HEK293 (cell line): ENCODE measurements around the gene ING5.

Experiments used
- CTCF ChIA-PET: fragments of 350-600 bp; formaldehyde crosslinking; extraction: SDS; loops from one replicate; lab custom pipeline; 2021; ENCODE audit warnings: antibody characterized with exemption; lab: Yijun Ruan, JAX
- POLR2A ChIA-PET: fragments of 300-600 bp; formaldehyde crosslinking; extraction: SDS; loops from one replicate; lab custom pipeline; 2020; ENCODE audit warnings: antibody characterized with exemption, inconsistent platforms; lab: Yijun Ruan, JAX
- H3K27ac ChIP-seq: fragments of 200-500 bp; sonication (Bioruptor generic); 2 replicates; pipeline ENCODE4 v1.5.1; 2014; ENCODE audit warnings: low read depth, low read length, control low read depth, inconsistent platforms; ENCODE audit errors: extremely low read depth
- H3K36me3 ChIP-seq, 2 experiments: fragments of 200-500 bp in 1 of 2; sonication (Bioruptor generic) in 1 of 2; 1 replicate in 1 of 2; 2 replicates in 1 of 2; pipeline ENCODE4 v1.5.1; 2014 to 2017; ENCODE audit warnings: inconsistent platforms in 2 of 2, low read length in 2 of 2; ENCODE audit not compliant: control insufficient read depth in 2 of 2, insufficient read depth in 1 of 2
- H3K4me1 ChIP-seq: fragments of 200-500 bp; sonication (Bioruptor generic); 2 replicates; pipeline ENCODE4 v1.5.1; 2014; ENCODE audit warnings: mild to moderate bottlenecking, low read length, inconsistent platforms; ENCODE audit not compliant: control insufficient read depth, insufficient read depth
- H3K4me3 ChIP-seq: 2 replicates; pipeline ENCODE4 v1.5.1; 2011; ENCODE audit warnings: low read depth, mild to moderate bottlenecking, control low read depth, low read length, moderate library complexity
- H3K9me3 ChIP-seq: fragments of 200-500 bp; sonication (Bioruptor generic); 2 replicates; pipeline ENCODE4 v1.5.1; 2014; ENCODE audit warnings: low read depth, low read length, inconsistent platforms; ENCODE audit not compliant: control insufficient read depth, insufficient read depth
- ATF2 ChIP-seq: fragments of 450-650 bp; formaldehyde crosslinking; IDR thresholded peaks from 2 replicates; pipeline ENCODE4 v1.5.1; 2016; ENCODE audit warnings: missing biosample characterization, missing genetic modification characterization, low read depth
- BCL6B ChIP-seq: fragments of 450-650 bp; formaldehyde crosslinking; IDR thresholded peaks from 2 replicates; pipeline ENCODE4 v1.5.1; 2017; ENCODE audit warnings: missing biosample characterization, missing genetic modification characterization
- PRDM1 ChIP-seq: fragments of 450-650 bp; formaldehyde crosslinking; IDR thresholded peaks from 2 replicates; pipeline ENCODE4; 2016; ENCODE audit warnings: missing biosample characterization, missing genetic modification characterization
- PRDM4 ChIP-seq: fragments of 450-650 bp; formaldehyde crosslinking; IDR thresholded peaks from 2 replicates; pipeline ENCODE4 v1.5.1; 2017; ENCODE audit warnings: missing biosample characterization, missing genetic modification characterization
- PRDM6 ChIP-seq: fragments of 450-650 bp; formaldehyde crosslinking; IDR thresholded peaks from 2 replicates; pipeline ENCODE4 v1.5.1; 2017; ENCODE audit warnings: missing biosample characterization, missing genetic modification characterization
- REPIN1 ChIP-seq: fragments of 450-650 bp; formaldehyde crosslinking; IDR thresholded peaks from 2 replicates; pipeline ENCODE4 v1.5.1; 2017; ENCODE audit warnings: missing biosample characterization, missing genetic modification characterization, low read depth
- REST ChIP-seq: fragments of 450-650 bp; formaldehyde crosslinking; IDR thresholded peaks from 2 replicates; pipeline ENCODE4 v1.5.1; 2016; ENCODE audit warnings: missing biosample characterization, missing genetic modification characterization
- SP3 ChIP-seq: fragments of 450-650 bp; formaldehyde crosslinking; IDR thresholded peaks from 2 replicates; pipeline ENCODE4 v1.5.1; 2016; ENCODE audit warnings: missing biosample characterization, missing genetic modification characterization
- TRIM28 ChIP-seq: IDR thresholded peaks from 2 replicates; pipeline ENCODE4 v1.6.1; 2011; ENCODE audit warnings: low read length, control low read depth, borderline replicate concordance
- ZBTB48 ChIP-seq: fragments of 450-650 bp; formaldehyde crosslinking; IDR thresholded peaks from 2 replicates; pipeline ENCODE4 v1.5.1; 2016; ENCODE audit warnings: missing biosample characterization, missing genetic modification characterization
- ZEB2 ChIP-seq: fragments of 450-650 bp; formaldehyde crosslinking; IDR thresholded peaks from 2 replicates; pipeline ENCODE4 v1.5.1; 2016; ENCODE audit warnings: missing biosample characterization, missing genetic modification characterization
- ZIC2 ChIP-seq: fragments of 450-650 bp; formaldehyde crosslinking; IDR thresholded peaks from 2 replicates; pipeline ENCODE4 v1.5.1; 2016; ENCODE audit warnings: missing biosample characterization, missing genetic modification characterization
- ZNF157 ChIP-seq: fragments of 450-650 bp; formaldehyde crosslinking; IDR thresholded peaks from 2 replicates; pipeline ENCODE4 v1.5.1; 2016; ENCODE audit warnings: missing biosample characterization, missing genetic modification characterization
- ZNF174 ChIP-seq: fragments of 450-650 bp; formaldehyde crosslinking; IDR thresholded peaks from 2 replicates; pipeline ENCODE4 v1.5.0; 2017; ENCODE audit warnings: missing biosample characterization, mild to moderate bottlenecking, missing genetic modification characterization
- ZNF214 ChIP-seq: fragments of 450-650 bp; formaldehyde crosslinking; IDR thresholded peaks from 2 replicates; pipeline ENCODE4 v1.5.1; 2017; ENCODE audit warnings: missing biosample characterization, mild to moderate bottlenecking, missing genetic modification characterization, borderline replicate concordance
- ZNF624 ChIP-seq: fragments of 450-650 bp; formaldehyde crosslinking; IDR thresholded peaks from 2 replicates; pipeline ENCODE4 v1.5.1; 2017; ENCODE audit warnings: missing biosample characterization, missing genetic modification characterization
- ZNF76 ChIP-seq: fragments of 450-650 bp; formaldehyde crosslinking; IDR thresholded peaks from 2 replicates; pipeline ENCODE4; 2016; ENCODE audit warnings: low read depth, missing biosample characterization, missing genetic modification characterization, borderline replicate concordance
- ZNF837 ChIP-seq: fragments of 450-650 bp; formaldehyde crosslinking; IDR thresholded peaks from 2 replicates; pipeline ENCODE4 v1.5.1; 2016; ENCODE audit warnings: missing biosample characterization, missing genetic modification characterization
- ZSCAN30 ChIP-seq: fragments of 450-650 bp; IDR thresholded peaks from 2 replicates; pipeline ENCODE4 v1.5.1; 2018; ENCODE audit warnings: missing biosample characterization, mild to moderate bottlenecking, missing genetic modification characterization, moderate library complexity

Gene ING5

GRCh38 chr2:241689306-241689705 lies 12.5 kb upstream of the ING5 start:
- CTCF ChIA-PET, result interaction anchor here (1.4 kb wide), 1 partner anchor 30 kb away, joined by 4 read pairs; no protein-coding TSS in a partner anchor
- Histone ChIP-seq H3K9me3 (no peaks in the 10 kb centered on the region), H3K27ac (no peak overlapping the region), H3K4me3 (no peak overlapping the region), H3K36me3 (peaks cover 23 to 52% of the 10 kb centered on the region in 2 experiments), H3K4me1 (0 out of 2 replicates have a peak, but pooled peaks cover 2% of the 10 kb centered on the region)
- POLR2A ChIA-PET, result interaction anchor here (0.6 to 3.1 kb wide), 4 partner anchors 9 to 52 kb away, joined by 3 to 18 read pairs (median 4); partner anchors contain the start of genes ATG4B and THAP4
- TF ChIP-seq PRDM1 (tag by site-specific recombination), result no peak
- TF ChIP-seq ZIC2 (tag by site-specific recombination), result peak; percentile 27; the same call in 1 of the 2 replicates

- Histone ChIP-seq H3K4me3 (no peak overlapping the region), H3K4me1 (0 out of 2 replicates have a peak, but pooled peaks cover 2% of the 10 kb centered on the region), H3K27ac (no peak overlapping the region), H3K9me3 (no peaks in the 10 kb centered on the region), H3K36me3 (peaks cover 16 to 51% of the 10 kb centered on the region in 2 experiments; a peak in 2 of 3 replicates)
- POLR2A ChIA-PET, result interaction anchor here (3.1 kb wide), 1 partner anchor 10 kb away, joined by 18 read pairs; no protein-coding TSS in a partner anchor
- TF ChIP-seq ZSCAN30 (tag by site-specific recombination), result no peak
- TF ChIP-seq ZNF837, result no peak
- no peak for TF ChIP-seq SP3 (tag by site-specific recombination)
- TF ChIP-seq ZNF624 (tag by site-specific recombination), result no peak
- TF ChIP-seq ZEB2 (tag by site-specific recombination), result no peak
- TF ChIP-seq TRIM28, result no peak
- TF ChIP-seq ZNF174 (tag by site-specific recombination), result no peak
- no peak for TF ChIP-seq BCL6B (tag by site-specific recombination)
- no peak for TF ChIP-seq ZBTB48
- TF ChIP-seq REST (tag by site-specific recombination), result no peak
- no peak for TF ChIP-seq PRDM4
- no peak for TF ChIP-seq ZNF76
- no peak for TF ChIP-seq PRDM6 (tag by site-specific recombination)
- no peak for TF ChIP-seq REPIN1
- TF ChIP-seq ZNF157 (tag by site-specific recombination), result no peak
- TF ChIP-seq ZNF214 (tag by site-specific recombination), result no peak
- TF ChIP-seq ATF2 (tag by site-specific recombination), result no peak
- TF ChIP-seq, all 188 proteins: peak for 0
- CTCF ChIA-PET, result no interaction called here
Measured at GRCh38 chr2:241690202-241690717, 11.6 kb upstream of the ING5 start.
